ENCODE data around the gene RPL18A. TPM values are rescaled to one million over a fixed set of nuclear protein-coding genes. Genes with fewer than 3 reads are reported as not detected.
A peak's percentile ranks its signal among the peaks of the same experiment; 100 is the strongest.

Gene RPL18A
- total and polyA plus RNA-seq, 10 of the 15 experiments (the other 5 are each of a cell fraction or from before 2014, with no cell fraction given), result 1,181 to 3,774 (median 2,300) TPM

- no peak for TF ChIP-seq TCF7 (IDR thresholded peaks at IDR 0.05; ENCODE audit: borderline replicate concordance)
- no peak for TF ChIP-seq JUNB (IDR thresholded peaks at IDR 0.05)
- no peak for TF ChIP-seq KLF5 (IDR thresholded peaks at IDR 0.05; ENCODE audit: partially characterized antibody)
- no peak for TF ChIP-seq SMC3 (IDR thresholded peaks at IDR 0.05; ENCODE audit: borderline replicate concordance, low read length)
- no peak for TF ChIP-seq GABPA (IDR thresholded peaks at IDR 0.05; ENCODE audit: low read depth)
- no peak for TF ChIP-seq MEF2A (IDR thresholded peaks at IDR 0.05; ENCODE audit: insufficient read depth, low read depth, low read length)
- TF ChIP-seq GATAD2B (conservative IDR thresholded peaks at IDR 0.05; ENCODE audit: low read depth), result no peak
- no peak for TF ChIP-seq ZSCAN29 (IDR thresholded peaks at IDR 0.05)
- TF ChIP-seq ZBED1 (IDR thresholded peaks at IDR 0.05; ENCODE audit: borderline replicate concordance), result peak; percentile 50; the same call in 1 of the 2 replicates
- 0 out of 2 replicates have a peak, but pooled peaks have one; percentile 17 for TF ChIP-seq FOXM1 (IDR thresholded peaks at IDR 0.05; ENCODE audit: low read depth, low read length)
- TF ChIP-seq SUPT20H (IDR thresholded peaks at IDR 0.05; ENCODE audit: borderline replicate concordance, control insufficient read depth, low read depth, low read length), result no peak
- TF ChIP-seq BHLHE40 (IDR thresholded peaks at IDR 0.05; ENCODE audit: borderline replicate concordance in 1 of 2, low read depth in 2 of 2, low read length in 1 of 2), result no peak
- no peak for TF ChIP-seq ELK1 (IDR thresholded peaks at IDR 0.05; ENCODE audit: low read depth, low read length)
- peak; percentile 42 for TF ChIP-seq BCL3 (IDR thresholded peaks at IDR 0.05; ENCODE audit: borderline replicate concordance, insufficient read depth, low read depth, low read length, poor library complexity, severe bottlenecking)
- no peak for TF ChIP-seq NFYA (IDR thresholded peaks at IDR 0.05; ENCODE audit: borderline replicate concordance, low read depth, low read length)
- no peak for TF ChIP-seq RAD21 (IDR thresholded peaks at IDR 0.05; ENCODE audit: insufficient read depth, low read depth, low read length)
- TF ChIP-seq TCF3 (IDR thresholded peaks at IDR 0.05; ENCODE audit: borderline replicate concordance, insufficient read depth, low read depth, low read length), result no peak
- TF ChIP-seq ZNF622 (IDR thresholded peaks at IDR 0.05), result no peak
- no peak for TF ChIP-seq CTCF (IDR thresholded peaks at IDR 0.05 in 2 of 3, conservative IDR thresholded peaks at IDR 0.05 in 1 of 3; ENCODE audit: control insufficient read depth in 2 of 3, extremely low read depth in 1 of 3, insufficient read depth in 1 of 3, low read depth in 3 of 3, low read length in 3 of 3)
- peak; percentile 36; the same call in 1 of the 2 replicates for TF ChIP-seq POLR2AphosphoS2 (IDR thresholded peaks at IDR 0.05; ENCODE audit: low read depth, low read length)
- TF ChIP-seq CHD2 (IDR thresholded peaks at IDR 0.05; ENCODE audit: borderline replicate concordance, low read depth, low read length), result no peak
These were observed 5.9 kb downstream of the RPL18A start (continued) for GRCh38 chr19:17865364-17866311.
